GM19351 (cell line): ENCODE measurements around the gene PRDX1.
"Not testable (repeated sequence)": the region's sequence is repeated elsewhere in the genome, so short reads cannot be mapped to it uniquely, and the experiment has no call there.

ENCODE experiments used
- ATAC-seq: cut with Tn5 transposase; IDR thresholded peaks from one replicate; pipeline ENCODE4 v1.9.1; 2021; ENCODE audit warnings: mild to moderate bottlenecking, moderate library complexity; ENCODE audit not compliant: unreplicated experiment

The PRDX1 gene

DNA sequence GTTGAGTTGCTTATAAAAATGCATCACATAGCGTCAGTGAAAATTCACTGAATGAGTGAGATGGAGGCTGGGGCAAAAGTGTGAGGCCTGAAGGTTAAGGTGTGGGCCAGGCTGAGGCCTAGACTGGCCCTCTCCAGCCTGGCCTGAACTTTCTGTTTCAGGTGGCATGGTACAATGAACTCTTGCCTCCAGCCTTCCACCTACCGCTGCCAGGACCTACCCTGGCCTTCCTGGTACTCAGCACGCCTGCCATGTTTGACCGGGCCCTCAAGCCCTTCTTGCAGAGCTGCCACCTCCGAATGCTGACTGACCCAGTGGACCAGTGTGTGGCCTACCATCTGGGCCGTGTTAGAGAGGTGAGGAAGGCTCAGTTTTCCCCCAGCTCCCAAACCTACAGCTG, 14.5 kb downstream of the PRDX1 start:
- no peak for ATAC-seq

DNA sequence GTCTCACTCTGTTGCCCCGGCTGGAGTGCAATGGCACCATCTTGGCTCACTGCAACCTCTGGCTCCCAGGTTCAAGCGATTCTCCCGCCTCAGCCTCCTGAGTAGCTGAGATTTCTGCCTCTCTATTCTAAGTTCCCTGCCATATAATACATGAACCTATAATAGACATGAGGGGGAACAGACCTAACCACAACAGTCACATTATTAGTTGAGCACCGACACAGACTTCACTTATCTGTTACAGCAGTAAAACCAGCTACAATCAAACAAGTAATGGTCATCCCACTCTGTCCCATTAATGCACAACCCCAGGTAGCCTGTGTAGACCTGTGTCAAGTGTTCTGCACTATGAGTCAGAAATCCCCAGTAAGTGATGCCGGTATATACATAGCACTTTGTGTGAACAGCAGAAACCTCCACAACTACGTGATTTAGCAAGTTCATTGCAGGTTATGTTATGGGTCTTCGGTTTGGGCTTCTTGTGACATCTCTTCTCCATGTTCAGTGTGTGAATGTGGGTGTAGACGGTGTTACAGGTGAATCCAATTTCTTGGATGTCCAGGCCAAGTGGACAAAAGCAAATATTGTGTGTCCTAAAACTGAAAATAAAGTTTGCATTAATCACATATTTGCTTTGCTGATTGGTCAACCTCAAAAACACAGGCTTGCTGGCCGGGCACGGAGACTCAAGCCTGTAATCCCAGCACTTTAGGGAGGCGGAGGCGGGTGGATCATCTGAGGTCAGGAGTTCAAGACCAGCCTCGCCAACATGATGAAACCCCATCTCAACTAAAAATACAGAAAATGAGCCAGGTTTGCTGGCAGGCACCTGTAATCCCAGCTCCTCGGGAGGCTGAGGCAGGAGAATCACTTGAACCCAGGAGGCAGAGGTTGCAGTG, 18.0 kb downstream of the PRDX1 start:
- ATAC-seq = no peak

DNA sequence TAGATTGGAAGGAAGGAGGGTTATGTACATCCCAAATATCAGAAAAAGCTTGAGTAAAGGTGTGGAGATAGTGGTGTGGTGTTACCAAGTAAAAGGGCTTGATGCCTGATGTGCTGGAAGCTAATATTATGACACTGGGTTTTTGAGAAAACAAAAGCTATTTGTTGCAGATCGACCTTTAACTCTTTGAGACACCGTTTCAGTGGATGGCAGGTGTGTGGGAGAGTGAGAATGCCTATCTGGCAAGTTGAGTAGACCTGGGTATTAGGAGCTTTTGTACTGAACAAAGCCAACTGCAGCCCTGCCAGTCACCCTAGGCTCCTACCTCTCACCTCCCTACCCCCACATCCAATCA, 20.2 kb downstream of the PRDX1 start:
- ATAC-seq = no peak

DNA sequence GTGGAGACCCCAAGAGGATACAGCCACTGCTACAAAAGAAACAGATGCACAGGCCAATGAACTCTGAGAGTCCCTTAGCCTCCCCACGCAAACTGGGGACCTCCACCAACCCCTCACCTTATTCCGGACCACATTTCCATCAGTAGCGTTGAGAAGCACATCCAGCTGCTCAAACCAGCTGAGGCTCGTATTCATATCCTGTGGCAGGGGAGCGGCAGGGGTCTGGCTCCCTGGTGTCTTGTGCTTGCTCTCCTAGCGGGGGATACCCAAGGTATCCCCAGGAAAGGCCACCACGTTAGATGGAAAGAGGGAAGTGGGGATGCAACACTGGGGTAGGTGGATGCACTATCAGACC, 22.3 kb downstream of the PRDX1 start:
- no peak for ATAC-seq

DNA sequence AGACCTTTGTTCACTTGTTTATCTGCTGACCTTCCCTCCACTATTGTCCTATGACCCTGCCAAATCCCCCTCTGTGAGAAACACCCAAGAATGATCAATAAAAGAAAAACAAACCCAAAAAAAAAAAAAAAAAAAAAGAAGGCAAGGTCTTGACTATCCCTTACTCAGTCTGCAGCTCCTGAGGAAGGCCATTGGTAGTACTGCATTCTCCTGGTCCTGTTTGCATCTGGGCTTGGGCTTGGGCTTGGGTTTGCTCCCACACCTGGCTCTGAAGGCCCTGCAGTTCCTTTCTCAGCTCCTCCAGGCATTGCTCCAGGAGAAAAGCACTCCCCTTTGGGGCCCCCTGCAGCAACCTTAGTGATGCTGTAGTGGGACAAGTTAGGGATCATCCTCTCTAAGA, 23.4 kb downstream of the PRDX1 start:
- ATAC-seq = no peak

DNA sequence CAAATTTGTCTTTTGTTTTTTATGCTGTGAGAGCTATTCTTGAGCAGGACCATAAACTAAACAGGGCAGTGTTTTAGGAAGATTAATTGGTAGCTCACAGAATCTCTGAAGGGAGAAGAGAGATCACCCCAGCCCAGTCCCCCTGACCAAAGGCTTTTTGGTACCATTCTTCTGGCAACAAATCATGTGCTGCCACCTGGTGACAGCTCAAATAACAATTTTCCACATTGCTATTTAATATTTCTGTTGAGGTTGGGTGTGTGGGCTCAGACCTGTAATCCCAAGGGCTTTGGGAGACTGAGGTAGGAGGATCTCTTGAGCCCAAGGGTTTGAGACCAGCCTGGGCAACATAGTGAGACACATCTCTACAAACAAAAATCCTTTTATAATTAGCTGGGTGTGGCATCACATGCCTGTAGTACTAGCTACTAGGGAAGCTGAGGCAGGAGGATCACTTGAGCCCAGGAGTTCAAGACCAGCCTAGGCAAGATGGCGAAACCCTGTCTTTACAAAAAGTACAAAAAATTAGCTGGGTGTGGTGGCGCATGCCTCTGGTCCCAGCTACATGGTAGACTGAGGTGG, 28.5 kb downstream of the PRDX1 start:
- no peak for ATAC-seq

DNA sequence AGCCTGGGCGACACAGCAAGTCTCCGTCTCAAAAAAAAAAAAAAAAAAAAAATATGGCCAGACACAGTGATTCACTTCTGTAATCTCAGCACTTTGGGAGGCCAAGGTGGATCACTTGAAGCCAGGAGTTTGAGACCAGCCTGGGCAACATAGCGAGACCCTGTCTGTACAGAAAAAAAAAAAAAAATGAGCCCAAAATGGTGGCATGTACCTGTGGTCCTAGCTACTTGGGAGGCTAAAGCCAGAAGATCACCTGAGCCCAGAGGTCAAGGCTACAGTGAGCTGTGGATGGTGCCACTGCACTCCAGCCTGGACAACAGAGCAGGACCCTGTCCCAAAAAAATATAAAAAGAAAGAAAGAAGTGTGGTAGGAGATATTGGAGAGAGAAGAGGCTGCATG, 29.0 kb downstream of the PRDX1 start:
- no peak for ATAC-seq

DNA sequence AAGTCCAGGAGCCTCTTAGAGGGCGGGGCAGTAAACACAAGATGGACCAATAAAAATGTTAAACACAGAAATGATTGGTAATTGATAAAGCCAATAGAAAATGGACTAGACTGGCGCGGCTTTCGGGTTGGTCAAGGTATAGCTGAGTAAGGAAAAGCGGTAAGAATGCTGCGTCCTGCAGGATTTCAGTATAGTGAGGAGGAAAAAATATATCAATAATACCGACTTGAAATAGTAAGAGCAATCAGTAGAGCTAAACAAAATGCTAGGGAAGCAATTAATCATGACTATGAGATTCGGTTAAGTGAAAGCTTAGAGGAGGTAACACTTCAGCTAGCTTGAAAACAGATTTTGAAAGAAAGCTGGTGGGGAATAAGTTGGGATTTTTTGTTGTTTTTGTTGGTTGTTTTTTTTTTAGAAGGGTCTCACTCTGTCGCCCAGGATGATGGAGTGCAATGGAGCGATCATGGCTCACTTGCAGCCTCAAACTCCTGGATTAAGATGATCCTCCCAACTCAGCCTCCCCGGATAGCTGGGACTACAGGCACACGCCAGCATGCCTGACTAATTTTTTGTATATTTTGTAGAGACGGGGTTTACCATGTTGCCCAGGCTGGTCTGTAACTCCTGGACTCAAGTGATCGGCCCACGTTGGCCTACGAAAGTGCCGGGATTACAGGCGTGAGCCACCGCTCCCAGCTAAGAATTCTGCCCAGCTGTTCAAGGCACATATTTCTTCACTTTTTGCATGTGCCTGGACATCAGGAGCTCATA, 30.0 kb downstream of the PRDX1 start:
- no peak for ATAC-seq

DNA sequence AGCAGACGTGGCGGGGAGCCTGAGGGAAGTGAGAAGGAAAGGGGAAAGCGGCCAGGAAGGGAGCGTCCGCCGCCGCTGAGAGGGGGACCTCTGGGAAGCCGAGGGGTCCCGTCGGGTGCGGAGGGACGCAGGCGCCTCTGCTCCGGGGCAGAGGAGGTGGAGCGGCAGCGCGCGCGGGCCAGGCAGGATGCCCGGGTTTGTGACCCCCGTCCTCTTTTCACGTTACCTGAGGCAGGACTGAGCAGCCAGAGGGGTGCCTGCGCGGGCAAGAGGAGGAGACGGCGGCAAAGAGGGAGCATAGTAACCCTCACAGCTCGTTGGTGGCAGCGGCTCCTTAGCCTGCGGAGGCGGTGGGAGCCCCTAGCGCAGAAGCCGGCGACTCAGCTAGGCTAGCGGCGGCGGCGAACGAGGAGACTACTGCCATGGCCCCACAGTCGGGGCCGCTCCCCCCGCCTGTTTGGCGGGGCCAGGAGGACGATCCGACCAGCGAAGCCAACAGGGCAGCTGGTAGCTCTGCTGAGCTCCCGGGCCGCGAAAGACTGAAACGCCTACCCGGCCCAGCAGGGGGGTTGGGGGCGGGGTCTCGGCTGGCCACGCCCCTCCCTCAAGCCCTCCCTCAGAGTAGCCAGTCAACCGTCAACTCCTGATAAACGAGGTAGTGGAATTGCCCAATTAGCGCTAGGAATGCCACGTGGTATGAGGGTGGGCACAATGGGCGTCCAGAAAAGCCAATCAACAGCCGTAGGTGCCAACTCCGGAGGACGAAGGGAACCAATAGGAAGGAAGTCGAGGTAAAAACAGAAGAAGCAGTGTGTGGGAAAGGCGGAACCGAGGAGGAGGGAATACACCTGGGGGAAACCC, 30.8 kb downstream of the PRDX1 start, which contains the start of gene TESK2:
Gene TESK2 (minus strand): TSS at position 538 of the 861 bp plus-strand sequence. CDS start 33,378 bp downstream, outside the sequence.
- ATAC-seq = peak; percentile 85

DNA sequence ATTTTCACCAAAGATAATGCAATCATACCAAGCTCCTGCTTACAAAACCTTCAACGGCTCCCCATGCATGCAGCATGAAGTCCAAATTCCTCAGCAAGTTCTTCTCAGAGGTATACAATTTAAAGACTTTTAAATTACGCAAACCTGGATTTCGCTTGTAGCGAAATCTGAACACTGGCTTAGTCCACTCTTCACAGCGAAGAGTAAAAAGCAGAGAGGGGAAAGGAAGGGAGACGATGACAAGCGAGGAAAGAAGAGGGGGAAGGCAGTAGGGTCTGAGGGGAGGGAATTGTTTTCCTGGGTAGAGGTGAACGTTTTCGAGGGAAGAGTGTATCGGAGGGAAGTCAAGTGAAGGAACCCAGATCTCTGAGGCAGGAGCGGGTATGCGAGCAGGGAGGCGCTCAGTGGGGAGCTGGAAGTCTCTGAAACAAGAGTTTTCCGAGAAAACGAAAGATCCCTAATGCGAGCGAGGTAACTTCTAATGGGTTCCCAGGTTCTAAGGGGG, 31.5 kb downstream of the PRDX1 start:
- no peak for ATAC-seq

DNA sequence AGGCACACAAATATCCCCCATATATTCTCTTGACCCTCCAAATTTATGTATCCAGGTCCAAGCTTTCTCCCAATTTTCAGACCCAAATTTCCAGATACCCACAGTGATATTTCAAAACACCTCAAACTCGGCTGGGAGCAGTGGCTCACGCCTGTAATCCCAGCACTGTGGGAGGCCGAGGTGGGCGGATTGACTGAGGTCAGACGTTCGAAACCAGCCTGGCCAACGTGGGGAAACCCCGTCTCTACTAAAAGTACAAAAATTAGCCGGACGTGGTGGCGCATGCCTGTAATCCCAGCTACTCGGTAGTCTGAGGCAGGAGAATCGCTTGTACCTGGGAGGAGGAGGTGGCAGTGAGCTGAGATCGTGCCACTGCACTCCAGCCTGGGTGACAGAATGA, 32.3 kb downstream of the PRDX1 start:
- ATAC-seq = not testable (repeated sequence)

DNA sequence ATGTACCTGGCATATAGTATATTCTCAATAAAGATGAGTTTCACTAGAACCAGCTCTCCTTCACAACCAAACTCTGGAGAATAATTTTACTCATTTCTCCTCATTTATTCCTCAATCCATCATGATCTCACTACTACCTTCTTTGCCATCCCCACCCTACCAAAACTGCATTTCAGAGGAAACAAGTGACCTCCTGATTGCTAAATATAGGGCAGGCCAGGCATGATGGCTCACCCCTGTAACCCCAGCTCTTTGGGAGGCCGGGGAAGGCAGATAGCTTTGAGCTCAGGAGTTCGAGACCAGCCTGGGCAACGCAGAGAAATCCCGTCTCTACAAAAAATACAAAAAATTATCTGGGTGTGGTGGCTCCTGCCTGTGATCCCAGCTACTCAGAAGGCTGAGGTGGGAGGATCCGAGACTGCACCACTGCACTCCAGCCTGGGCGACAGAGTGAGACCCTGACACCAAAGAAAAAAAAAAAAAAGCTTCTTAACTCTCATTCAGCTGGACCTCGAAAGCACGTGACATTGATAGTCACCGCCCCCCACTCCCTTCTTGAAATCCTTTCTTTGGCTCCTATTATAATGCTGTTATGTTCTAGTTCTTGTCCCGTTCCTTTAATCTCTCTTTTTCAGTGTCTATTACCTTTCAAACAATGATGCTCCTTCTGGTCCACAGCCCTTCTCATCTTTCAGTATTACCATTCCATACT, 32.9 kb downstream of the PRDX1 start:
- no peak for ATAC-seq

DNA sequence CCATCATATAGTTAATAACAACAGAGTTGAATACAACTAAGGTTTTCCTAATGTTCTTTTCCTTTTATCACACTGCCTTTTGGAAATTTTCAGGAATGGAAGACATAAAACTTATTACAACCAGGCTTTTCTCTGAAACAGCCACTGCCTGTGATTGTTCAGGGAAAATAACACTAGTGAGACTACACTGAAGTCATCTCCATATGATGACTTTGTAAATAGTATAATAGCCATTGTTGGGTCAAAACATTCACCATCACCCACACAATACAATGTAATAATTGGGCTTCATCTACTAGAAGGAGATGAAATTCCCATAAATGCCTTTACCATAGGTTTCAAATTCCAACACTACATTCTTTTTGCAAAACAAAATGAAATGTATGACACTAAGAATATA, 35.7 kb downstream of the PRDX1 start:
- no peak for ATAC-seq

DNA sequence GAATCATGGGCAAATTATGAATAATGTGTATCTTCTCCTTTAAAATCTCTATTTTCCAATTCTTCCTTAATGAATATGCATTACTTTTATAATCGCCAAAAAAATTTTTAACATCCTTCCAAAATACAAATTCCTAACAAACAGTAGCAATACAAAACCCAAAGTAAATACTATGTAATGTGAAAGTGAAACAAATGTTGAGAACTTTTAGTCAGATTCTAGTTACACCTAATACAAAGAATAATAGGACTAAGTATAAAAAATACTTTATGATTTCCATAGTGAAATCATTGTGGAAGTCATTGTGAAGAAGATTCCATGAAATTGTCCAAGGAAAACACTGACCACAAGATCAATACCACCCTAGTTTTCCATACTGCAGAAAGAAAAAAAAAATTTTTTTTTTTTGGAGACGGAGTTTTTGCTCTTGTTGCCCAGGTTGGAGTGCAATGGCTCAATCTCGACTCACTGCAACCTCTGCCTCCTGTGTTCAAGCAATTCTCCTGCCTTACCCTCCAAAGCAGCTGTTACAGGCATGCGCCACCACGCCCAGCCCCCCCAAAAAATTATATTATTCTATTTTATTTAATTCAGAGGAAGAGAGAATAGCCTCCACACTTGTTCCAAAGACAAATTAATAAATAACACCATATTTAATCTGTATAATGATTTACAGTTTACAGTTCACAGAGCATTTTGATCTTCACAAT, 42.5 kb downstream of the PRDX1 start:
- ATAC-seq = no peak

DNA sequence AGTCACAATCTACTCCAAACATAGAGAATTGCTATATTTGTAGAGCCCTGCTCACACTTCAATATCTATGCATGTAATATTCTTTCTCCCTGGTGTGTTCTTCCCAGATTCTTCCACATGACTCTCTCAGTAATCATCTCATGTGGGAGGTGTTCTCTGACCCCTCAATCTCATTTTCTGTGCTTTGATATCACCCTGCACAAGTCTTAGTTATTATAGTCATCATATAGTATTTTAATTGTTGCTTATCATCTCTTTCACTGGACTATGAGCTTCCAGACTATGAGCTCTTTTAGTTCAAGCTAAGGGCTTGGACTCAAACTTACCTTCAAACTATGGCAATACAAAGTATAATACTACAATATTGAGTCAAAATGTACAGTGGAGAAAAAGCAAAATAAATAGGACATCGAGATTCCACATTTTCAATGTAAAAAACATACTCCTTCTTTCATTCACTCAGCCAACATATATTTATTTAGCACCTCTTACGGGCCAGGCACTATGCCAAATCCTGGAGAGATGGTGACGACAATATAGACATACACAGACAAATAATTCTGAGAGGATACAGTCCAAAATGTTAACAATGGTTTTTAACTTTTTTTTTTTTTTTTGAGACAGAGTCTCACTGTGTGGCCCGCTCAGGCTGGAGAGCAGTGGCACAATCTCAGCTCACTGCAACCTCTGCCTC, 43.4 kb downstream of the PRDX1 start:
- ATAC-seq = no peak

DNA sequence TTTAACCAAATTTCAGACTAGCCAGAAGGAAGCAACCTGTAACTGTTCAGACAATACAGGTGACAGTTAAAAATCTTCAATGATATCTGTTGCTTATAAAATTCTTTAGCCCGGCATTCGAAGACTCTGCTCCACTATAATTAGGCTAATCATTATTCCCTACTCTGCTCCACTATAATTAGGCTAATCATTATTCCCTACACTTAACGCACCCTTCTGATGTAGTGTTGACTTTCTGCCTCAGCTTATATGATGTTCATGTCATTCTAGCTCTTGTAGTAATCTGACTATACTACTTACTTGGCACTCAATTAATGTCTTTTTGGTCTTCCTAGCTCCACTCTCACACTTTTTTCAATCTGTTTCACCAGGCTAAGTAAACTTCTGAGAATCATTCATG, 44.0 kb downstream of the PRDX1 start:
- no peak for ATAC-seq

DNA sequence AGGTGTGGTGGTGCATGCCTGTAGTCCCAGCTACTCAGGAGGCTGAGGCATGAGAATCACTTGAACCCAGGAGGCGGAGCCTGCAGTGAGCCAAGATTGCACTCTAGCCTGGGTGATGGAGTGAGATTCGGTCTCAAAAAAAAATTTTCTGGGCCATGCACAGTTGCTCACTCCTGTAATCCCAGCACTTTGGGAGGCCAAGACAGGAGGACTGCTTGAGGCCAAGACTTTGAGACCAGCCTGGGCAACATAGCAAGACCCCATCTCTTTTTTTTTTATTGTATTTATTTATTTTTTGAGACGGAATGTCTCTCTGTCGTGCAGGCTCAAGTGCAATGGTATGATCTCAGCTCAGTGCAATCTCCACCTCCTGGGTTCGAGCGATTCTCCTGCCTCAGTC, 47.5 kb downstream of the PRDX1 start:
- not testable (repeated sequence) for ATAC-seq

DNA sequence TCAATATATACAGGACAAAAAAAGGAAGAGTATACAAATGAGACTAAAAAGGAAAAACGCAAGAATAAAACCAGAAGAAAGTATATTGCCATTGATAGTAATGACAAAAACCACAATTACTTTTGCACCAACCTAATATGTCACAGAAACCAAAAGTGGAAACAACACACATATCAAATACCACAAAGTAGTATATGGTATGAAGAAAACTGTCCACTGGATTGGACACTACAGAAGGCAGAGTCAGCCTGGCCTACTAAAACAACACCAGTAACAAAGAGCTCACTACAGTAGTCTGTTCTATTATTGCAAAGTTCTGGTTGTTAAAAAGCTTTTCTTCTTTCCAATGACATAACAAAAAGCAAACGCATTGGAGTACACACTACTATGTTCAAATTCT, 48.4 kb downstream of the PRDX1 start:
- peak; percentile 53 for ATAC-seq

DNA sequence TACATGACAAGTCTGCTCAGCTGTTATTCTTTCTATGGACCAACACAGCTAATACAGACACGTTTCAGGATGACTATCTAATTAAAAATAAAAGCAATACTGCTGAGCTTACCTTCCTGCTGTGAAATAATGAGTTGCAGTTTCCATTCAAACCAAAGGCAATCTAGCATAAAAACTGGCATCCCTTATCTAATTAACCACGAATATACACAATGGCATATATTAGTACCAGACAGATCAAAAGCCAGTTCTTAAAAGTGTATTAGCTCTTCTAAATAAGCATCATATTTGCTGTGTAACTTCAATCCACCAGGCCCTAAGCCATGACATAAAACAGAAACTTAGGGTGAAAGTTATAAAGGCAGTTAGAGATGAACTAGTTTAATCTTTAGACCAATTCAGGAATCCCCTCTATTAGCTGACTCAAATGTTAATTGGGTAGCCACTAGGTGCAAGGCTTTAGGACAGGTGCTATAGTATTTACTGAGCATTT, 51.3 kb downstream of the PRDX1 start:
- ATAC-seq = no peak
